CD4-positive, alpha-beta T cell treated with Interleukin-1 beta for 1 hour (primary cell): ENCODE data around the gene PER2.

Experiments used
- DNase-seq, 2 donors: peaks; one replicate each; pipeline ENCODE4 v3.0.0-alpha.2; 2020 to 2022

The PER2 gene

GRCh38 chr2:238243496-238244076, 44.8 kb downstream of the PER2 start:
- no peak for DNase-seq

- DNase-seq = no peak
These were observed 45.5 kb downstream of the PER2 start for GRCh38 chr2:238242731-238243495.

DNA sequence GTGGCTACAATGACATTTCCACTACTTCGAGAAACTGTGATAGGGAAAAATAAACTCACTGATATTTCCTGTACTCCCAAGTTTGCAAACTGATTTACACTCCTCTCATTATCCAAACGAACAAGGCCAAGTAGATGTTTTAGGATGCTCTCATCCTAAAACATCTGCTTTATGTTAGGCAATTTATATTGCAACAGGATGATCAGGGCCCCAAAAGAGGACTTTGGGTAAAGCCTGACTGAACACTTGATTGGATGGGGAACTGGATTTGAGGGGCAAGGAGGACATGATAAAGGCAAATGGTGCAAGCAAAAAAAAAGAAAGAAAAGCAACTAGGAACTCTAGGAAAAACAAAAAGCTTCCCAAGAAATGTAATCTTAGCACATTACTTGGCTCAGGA, 46.4 kb downstream of the PER2 start:
- no peak for DNase-seq

DNA sequence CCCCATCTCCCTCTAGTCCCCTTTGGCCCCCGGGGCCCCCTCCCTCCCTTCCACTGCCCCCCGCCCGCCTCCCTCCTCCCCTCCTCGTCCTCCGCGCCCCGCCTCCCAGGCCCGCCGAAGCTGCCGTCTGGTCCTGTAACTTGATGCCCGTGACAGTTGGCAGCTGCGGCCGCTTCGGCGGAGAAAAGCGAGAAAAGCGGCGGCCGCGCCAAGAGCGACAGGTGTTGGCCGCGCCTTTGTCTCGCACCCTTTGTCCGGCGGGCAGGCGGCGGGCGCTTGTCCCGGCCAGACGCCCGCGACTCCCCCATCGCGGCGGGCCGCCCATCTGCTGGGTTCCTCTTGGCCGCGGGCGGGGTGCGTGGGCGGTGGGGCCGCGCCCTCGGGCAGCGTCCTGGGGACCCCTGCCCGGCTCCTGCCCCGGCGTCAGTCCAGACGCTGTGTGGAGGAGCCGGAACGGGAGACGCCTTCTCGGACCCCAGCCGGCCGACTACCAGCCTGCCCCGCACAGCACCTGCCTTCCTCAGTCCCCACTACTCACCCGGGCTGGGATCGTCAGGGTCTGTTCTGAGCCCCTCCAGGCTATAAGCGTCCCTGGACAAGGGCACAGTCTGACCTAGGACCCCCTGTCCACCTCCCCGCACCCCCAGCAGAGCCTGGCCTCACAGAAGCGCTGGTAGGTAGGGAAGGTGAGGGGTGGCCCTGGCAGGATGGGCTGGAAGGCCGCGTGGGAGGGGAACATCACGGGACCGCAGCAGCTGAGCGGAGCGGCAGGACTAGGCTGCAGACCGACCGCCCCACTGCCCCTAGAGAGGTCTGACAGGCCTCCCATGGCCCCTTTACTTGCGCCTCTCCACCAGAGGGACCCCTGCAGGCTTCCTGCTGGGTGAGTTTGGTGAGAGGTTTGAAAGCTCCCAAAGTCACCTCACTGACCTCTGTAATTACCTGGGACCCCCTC, 47.4 kb downstream of the PER2 start:
- peak; percentile 17 to 33 for DNase-seq

GRCh38 chr2:238239863-238240756, 48.3 kb downstream of the PER2 start, which contains the start of gene HES6:
TSS of gene HES6 (minus strand) at chr2:238240038. CDS start at chr2:238239905, 133 bp downstream.
- DNase-seq = peak; percentile 79 to 83

DNA sequence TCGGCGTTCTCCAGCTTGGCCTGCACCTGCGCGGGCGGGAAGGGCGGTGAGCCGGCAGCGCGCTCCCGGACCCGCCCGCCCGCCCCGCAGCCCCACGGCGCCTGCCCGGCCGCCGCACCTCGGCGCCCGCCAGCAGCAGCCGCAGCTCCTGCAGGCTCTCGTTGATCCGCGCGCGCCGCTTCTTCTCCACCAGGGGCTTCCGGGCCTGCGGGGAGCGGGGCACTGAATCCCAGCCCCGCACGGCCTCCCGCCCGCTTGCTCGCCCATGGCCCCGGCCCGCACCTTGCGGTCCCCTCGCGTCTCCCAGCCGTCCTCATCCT, 48.9 kb downstream of the PER2 start:
- DNase-seq = peak in 1 of 2 donors; percentile 11

GRCh38 chr2:238238766-238239542, 49.5 kb downstream of the PER2 start:
- peak; percentile 41 to 56 for DNase-seq

DNA sequence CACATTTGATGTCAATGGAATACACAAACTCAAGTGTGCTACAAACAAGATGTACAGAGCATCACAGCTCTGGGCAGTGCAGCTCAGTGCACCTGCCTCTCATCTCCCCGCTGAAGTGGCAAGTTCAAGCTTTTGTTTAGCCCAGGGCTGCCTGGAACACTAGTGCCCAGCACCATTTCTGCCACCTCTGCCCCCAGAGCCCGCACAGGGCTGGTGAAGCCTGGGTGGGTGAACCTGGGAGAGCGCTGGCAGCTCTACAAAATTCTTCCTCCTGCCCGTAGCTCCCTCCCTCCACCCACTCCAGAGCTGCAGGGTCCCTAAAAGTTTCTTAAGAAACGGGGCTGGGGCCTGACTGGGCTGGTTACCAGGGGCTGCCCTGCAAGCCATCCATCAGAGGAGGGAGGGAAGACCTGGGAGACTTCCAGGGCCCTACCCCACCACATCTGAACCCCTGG, 50.1 kb downstream of the PER2 start:
- DNase-seq = no peak

GRCh38 chr2:238237431-238238135, 50.8 kb downstream of the PER2 start:
- DNase-seq = no peak

GRCh38 chr2:238236571-238236970, 51.8 kb downstream of the PER2 start:
- no peak for DNase-seq

DNA sequence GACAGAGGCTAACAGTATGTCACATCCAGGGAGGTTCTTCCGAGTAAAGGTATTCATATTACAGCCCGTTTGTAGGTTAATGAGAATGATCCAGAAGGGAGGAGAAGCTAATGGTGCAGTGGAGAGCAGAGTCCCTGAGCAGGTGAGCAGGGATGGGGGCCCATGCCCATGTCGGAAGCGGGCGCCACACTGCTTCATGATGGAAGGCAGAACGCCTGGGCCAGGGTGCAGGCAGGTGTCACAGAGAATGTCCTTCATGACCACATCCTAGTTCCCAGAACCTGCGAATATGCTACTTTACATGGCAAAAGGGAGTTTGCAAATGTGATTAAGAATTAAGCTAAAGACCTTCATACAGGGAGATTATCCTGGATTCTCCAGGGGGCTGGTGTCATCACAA, 52.6 kb downstream of the PER2 start:
- DNase-seq = no peak

DNA sequence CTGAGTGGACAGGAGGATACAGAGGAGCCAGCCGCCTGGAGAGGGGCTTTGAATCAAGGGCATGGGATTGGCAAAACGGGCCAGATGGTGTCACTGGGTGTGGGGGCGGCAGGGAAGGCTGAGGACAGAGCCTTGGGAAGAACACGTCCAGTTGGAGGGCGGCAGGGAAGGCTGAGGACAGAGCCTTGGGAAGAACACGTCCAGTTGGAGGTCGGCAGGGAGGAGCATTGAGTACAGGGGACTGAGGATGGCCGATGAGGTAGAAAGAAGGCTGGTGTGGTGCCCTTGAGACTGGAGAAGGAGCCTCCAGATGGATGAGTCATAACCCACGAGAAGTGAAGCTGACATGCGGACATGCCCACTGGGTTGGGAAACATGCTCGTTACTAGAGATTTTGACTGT, 53.1 kb downstream of the PER2 start:
- peak in 1 of 2 donors; percentile 23 for DNase-seq

DNA sequence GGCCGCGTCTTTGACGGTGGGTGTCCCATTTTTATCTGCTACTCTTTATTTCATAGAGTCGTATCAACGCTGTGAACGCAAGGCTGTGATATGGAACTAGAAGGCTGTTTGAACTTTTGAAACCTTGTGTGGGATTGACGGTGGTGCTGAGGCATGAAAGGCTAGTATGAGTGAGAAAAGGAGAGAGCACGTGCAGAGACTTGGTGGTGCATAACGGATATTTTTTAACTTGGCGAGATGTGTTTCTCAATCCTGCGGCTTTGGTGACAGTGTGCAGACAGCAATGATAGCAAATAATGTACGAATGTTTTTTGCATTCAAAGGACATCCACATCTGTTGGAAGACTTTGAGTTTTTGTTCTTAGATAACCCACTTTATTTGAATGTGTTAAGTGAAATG, 54.8 kb downstream of the PER2 start:
- DNase-seq = no peak

DNA sequence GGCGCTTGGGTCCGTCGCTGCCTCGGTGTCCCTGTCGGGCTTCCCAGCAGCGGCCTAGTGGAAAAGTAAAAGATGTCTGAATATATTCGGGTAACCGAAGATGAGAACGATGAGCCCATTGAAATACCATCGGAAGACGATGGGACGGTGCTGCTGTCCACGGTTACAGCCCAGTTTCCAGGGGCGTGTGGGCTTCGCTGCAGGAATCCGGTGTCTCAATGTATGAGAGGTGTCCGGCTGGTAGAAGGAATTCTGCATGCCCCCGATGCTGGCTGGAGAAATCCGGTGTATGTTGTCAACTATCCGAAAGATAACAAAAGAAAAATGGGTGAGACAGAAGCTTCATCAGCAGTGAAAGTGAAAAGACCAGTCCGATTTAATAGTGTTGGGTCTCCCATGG, 56.6 kb downstream of the PER2 start:
- DNase-seq = no peak

DNA sequence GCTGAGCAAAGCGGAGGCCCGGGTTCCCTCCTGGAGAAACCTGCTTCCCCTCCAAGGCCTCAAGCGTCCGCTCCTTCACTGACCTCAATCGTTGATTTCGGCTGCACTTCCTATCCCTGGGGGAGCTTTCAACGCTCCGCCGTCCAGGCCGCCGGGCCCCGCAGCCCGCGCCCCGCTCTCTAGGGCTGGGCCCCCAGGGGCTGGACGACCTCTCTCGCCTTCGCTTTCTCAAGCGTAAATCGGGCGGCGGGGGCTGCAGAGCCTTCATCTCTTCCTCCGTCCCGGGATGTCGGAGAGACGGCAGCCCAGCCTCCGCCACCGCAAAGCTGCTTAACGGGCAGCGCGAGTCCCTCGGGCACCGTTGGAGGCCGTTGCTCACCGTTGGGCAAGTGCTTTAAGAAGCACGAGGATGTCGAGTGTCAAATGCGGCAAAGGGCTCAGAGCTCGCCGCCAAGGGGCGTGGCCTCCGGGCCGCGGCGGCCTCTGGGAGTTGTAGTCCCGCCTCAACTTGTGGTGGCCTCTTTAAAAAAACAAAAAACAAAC, 57.1 kb downstream of the PER2 start:
- DNase-seq = peak; percentile 82 to 85

DNA sequence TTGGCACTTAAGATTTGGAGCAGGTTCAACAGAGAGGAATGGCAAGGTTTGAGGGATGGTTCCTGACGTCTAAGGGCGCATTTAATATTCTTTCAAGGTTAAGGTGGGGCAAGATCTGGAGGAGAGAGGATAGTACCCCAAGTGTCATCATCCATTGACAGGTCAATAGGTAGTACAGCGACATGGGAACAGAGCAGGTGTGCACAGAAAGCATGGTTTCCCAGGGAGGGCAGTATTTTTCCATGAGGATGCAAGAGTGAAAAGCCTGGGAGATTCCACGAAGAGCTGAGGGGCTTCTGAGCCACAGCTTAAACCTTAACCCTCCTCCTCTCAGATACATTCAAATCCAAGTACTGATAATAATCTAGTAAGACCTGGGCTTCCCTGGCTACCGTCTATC, 57.7 kb downstream of the PER2 start:
- no peak for DNase-seq

DNA sequence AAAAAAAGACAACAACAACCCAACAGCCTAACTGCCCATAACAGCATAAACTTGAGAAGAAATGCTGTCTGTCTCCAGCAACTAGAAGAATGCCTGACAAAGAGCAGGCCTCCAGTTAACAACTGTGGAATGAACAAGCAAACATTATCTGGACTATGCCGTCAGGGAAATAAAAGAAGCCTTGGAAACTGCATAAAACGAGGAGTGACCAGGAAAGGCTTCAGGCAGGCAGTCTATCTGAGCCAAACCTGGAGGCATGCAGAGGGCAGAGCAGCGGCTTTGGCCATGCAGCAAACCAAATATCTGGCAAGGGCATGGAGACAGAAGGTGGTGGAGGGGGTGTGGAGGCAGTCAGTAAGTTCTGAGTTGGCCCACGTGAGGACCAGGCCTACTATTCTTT, 59.7 kb downstream of the PER2 start:
- DNase-seq = no peak

GRCh38 chr2:238227587-238228032, 60.8 kb downstream of the PER2 start:
- no peak for DNase-seq

- no peak for DNase-seq
These were observed 61.5 kb downstream of the PER2 start for GRCh38 chr2:238226698-238227586.
